IMR-90 (cell line): Measurements from ENCODE around the gene ALG13. TPM values are rescaled to one million over a fixed set of nuclear protein-coding genes. Genes with fewer than 3 reads are reported as not detected.

Experiments used
- ATAC-seq: fragments of 200-7000 bp; cut with Tn5 transposase; 2 replicates; pipeline ENCODE4 v1.9.1; 2020; ENCODE audit warnings: low read depth, mild to moderate bottlenecking, moderate library complexity
- BruUV-seq: library from RNA; stranded (reverse); fragments of 400-500 nt; replicated peaks from 2 replicates; lab custom pipeline; 2021; lab: Mats Ljungman, UMichigan
- CTCF ChIA-PET: fragments of 300-600 bp; formaldehyde crosslinking; extraction: SDS; loops from one replicate; lab custom pipeline; 2021; ENCODE audit warnings: antibody characterized with exemption; lab: Yijun Ruan, JAX
- POLR2A ChIA-PET: fragments of 300-600 bp; sonication (Branson Sonifier 250); formaldehyde crosslinking; loops from one replicate; lab custom pipeline; 2022; ENCODE audit warnings: antibody characterized with exemption; ENCODE audit not compliant: unreplicated experiment; lab: Charles Lee
- DNase-seq: peaks from one replicate; pipeline ENCODE4 v3.0.0; 2013
- H2AFZ ChIP-seq: replicated peaks from 2 replicates; pipeline ENCODE3; 2013; ENCODE audit warnings: low read length, mild to moderate bottlenecking; ENCODE audit not compliant: poor library complexity
- H2AK5ac ChIP-seq: 2 replicates; pipeline ENCODE4 v1.6.1; 2013; ENCODE audit warnings: low read depth, low read length, inconsistent platforms
- H2AK9ac ChIP-seq: replicated peaks from 2 replicates; pipeline ENCODE3; 2013; ENCODE audit warnings: mild to moderate bottlenecking, low read depth, low read length, moderate library complexity; ENCODE audit not compliant: poor library complexity
- H2BK120ac ChIP-seq: 2 replicates; pipeline ENCODE4 v1.6.1; 2013; ENCODE audit warnings: low read depth, low read length, inconsistent platforms
- H2BK15ac ChIP-seq: 3 replicates; pipeline ENCODE4 v1.6.1; 2013; ENCODE audit warnings: low read depth, low read length, inconsistent platforms
- H2BK20ac ChIP-seq: 2 replicates; pipeline ENCODE4 v1.6.1; 2013; ENCODE audit warnings: low read depth, mild to moderate bottlenecking, inconsistent platforms, low read length, moderate library complexity
- H2BK5ac ChIP-seq: 2 replicates; pipeline ENCODE4 v1.6.1; 2013; ENCODE audit warnings: mild to moderate bottlenecking, low read depth, low read length, inconsistent platforms; ENCODE audit not compliant: poor library complexity, severe bottlenecking
- H3K14ac ChIP-seq: replicated peaks from 2 replicates; pipeline ENCODE4 v1.6.1; 2013; ENCODE audit warnings: low read depth, low read length, inconsistent platforms
- H3K18ac ChIP-seq: 2 replicates; pipeline ENCODE4 v1.6.1; 2013; ENCODE audit warnings: low read depth, low read length, control low read depth
- H3K23ac ChIP-seq: 2 replicates; pipeline ENCODE4 v1.6.1; 2013; ENCODE audit warnings: low read depth, low read length, inconsistent platforms
- H3K27ac ChIP-seq: 2 replicates; pipeline ENCODE4 v1.5.1; 2013; ENCODE audit warnings: mild to moderate bottlenecking, control low read depth, low read length; ENCODE audit not compliant: insufficient read depth
- H3K27me3 ChIP-seq: 2 replicates; pipeline ENCODE4 v1.6.1; 2013; ENCODE audit warnings: low read length; ENCODE audit not compliant: control insufficient read depth, insufficient read depth
- H3K36me3 ChIP-seq: 2 replicates; pipeline ENCODE4 v1.6.1; 2013; ENCODE audit warnings: low read length, mixed read lengths; ENCODE audit not compliant: control insufficient read depth, insufficient read depth
- H3K4ac ChIP-seq: 2 replicates; pipeline ENCODE4 v1.6.1; 2013; ENCODE audit warnings: low read depth, low read length, inconsistent platforms
- H3K4me1 ChIP-seq: 2 replicates; pipeline ENCODE4 v1.6.1; 2013; ENCODE audit warnings: low read length, mixed read lengths; ENCODE audit not compliant: control insufficient read depth, insufficient read depth
- H3K4me2 ChIP-seq: 2 replicates; pipeline ENCODE4 v1.6.1; 2013; ENCODE audit warnings: low read depth, mild to moderate bottlenecking, control low read depth, low read length, moderate library complexity
- H3K4me3 ChIP-seq: 2 replicates; pipeline ENCODE4 v1.5.1; 2013; ENCODE audit warnings: low read depth, mild to moderate bottlenecking, control low read depth, low read length, moderate library complexity; ENCODE audit not compliant: insufficient read depth
- H3K56ac ChIP-seq: 2 replicates; pipeline ENCODE4 v1.6.1; 2013; ENCODE audit warnings: low read length, inconsistent platforms; ENCODE audit not compliant: insufficient read depth; ENCODE audit errors: extremely low read depth
- H3K79me1 ChIP-seq, 2 experiments: 2 replicates each; pipeline ENCODE4 v1.6.1; 2013; ENCODE audit warnings: low read length in 2 of 2, inconsistent platforms in 1 of 2, low read depth in 1 of 2
- H3K9ac ChIP-seq: 2 replicates; pipeline ENCODE4 v1.6.1; 2013; ENCODE audit warnings: low read depth, low read length, control low read depth
- H3K9me1 ChIP-seq: 2 replicates; pipeline ENCODE4 v1.6.1; 2013; ENCODE audit warnings: low read length, inconsistent platforms; ENCODE audit not compliant: insufficient read depth
- H3K9me3 ChIP-seq: 2 replicates; pipeline ENCODE4 v1.6.1; 2013; ENCODE audit warnings: low read length; ENCODE audit not compliant: control insufficient read depth, insufficient read depth
- H4K20me1 ChIP-seq: 2 replicates; pipeline ENCODE4 v1.6.1; 2013; ENCODE audit warnings: low read length, inconsistent platforms; ENCODE audit not compliant: insufficient read depth
- H4K5ac ChIP-seq: 2 replicates; pipeline ENCODE4 v1.6.1; 2013; ENCODE audit warnings: mild to moderate bottlenecking, low read depth, low read length, control low read depth
- H4K8ac ChIP-seq, 2 experiments: 2 replicates each; pipeline ENCODE4 v1.6.1; 2013; ENCODE audit warnings: low read depth in 2 of 2, low read length in 2 of 2, control low read depth in 1 of 2, inconsistent platforms in 1 of 2
- H4K91ac ChIP-seq: 2 replicates; pipeline ENCODE4 v1.6.1; 2013; ENCODE audit warnings: low read depth, low read length, inconsistent platforms; ENCODE audit not compliant: insufficient read depth
- BHLHE40 ChIP-seq: fragments of 150-350 bp; IDR thresholded peaks from 2 replicates; pipeline ENCODE4 v1.6.1; 2016; ENCODE audit warnings: mild to moderate bottlenecking, low read depth, low read length
- CTCF ChIP-seq: conservative IDR thresholded peaks from 2 replicates; pipeline ENCODE4 v1.5.1; 2012; ENCODE audit warnings: mild to moderate bottlenecking, low read depth, low read length, improper control_type of control experiment
- ELK1 ChIP-seq: fragments of 150-350 bp; IDR thresholded peaks from 2 replicates; pipeline ENCODE4 v1.6.1; 2016; ENCODE audit warnings: low read depth, mild to moderate bottlenecking, low read length, moderate library complexity, borderline replicate concordance
- FOS ChIP-seq: fragments of 150-350 bp; IDR thresholded peaks from 2 replicates; pipeline ENCODE4 v1.6.1; 2016; ENCODE audit warnings: low read depth, low read length
- MAZ ChIP-seq: IDR thresholded peaks from 2 replicates; pipeline ENCODE4 v1.6.1; 2012; ENCODE audit warnings: low read depth, mild to moderate bottlenecking, low read length, improper control_type of control experiment, moderate library complexity, borderline replicate concordance
- MXI1 ChIP-seq: IDR thresholded peaks from 2 replicates; pipeline ENCODE4 v1.6.1; 2012; ENCODE audit warnings: low read depth, mild to moderate bottlenecking, low read length, moderate library complexity, borderline replicate concordance
- POLR2A ChIP-seq: IDR thresholded peaks from 2 replicates; pipeline ENCODE4 v1.6.1; 2012; ENCODE audit warnings: mild to moderate bottlenecking, low read depth, low read length
- RCOR1 ChIP-seq: IDR thresholded peaks from 2 replicates; pipeline ENCODE4 v1.6.1; 2012; ENCODE audit warnings: mild to moderate bottlenecking, low read length, improper control_type of control experiment; ENCODE audit not compliant: insufficient replicate concordance
- RFX5 ChIP-seq: IDR thresholded peaks from 2 replicates; pipeline ENCODE4 v1.8.0; 2012; ENCODE audit warnings: low read depth, mild to moderate bottlenecking, low read length, moderate library complexity
- SMC3 ChIP-seq: fragments of 150-350 bp; IDR thresholded peaks from 2 replicates; pipeline ENCODE4 v1.6.1; 2016; ENCODE audit warnings: low read depth, mild to moderate bottlenecking, antibody characterized with exemption, low read length, moderate library complexity
- WGBS, 2 experiments: methylation state at CpG; one replicate each; pipeline versions ENCODE4 v1.1.5 to v1.1.7; 2013; ENCODE audit warnings: missing lambda C conversion rate in 2 of 2; ENCODE audit not compliant: insufficient read length in 1 of 2; ENCODE audit errors: extremely low coverage in 2 of 2; 5-methylcytosine and 5-hydroxymethylcytosine counted together
- dilution Hi-C: fragments of 300-500 bp; cut with HindIII; formaldehyde crosslinking; loops from one replicate; pipeline ENCODE4 v1.14.3; 2018; ENCODE audit warnings: low sequenced_read_pairs; ENCODE audit not compliant: unreplicated experiment
- in situ Hi-C: fragments of 300-500 bp; cut with MboI; formaldehyde crosslinking; loops from 3 replicates; pipeline ENCODE4 v1.14.3; 2019; ENCODE audit warnings: low sequenced_read_pairs, inconsistent platforms, mixed read lengths
- intact Hi-C: fragments of 100-400 bp; cut with micrococcal nuclease; formaldehyde crosslinking; loops from 2 replicates; pipeline ENCODE4 v1.10.0; 2022
- polyA plus RNA-seq, 3 experiments: library from polyadenylated mRNA; depleted of rRNA; stranded (reverse); fragments of >200 nt; gene quantifications; 2 replicates each; pipeline ENCODE4 v1.2.3, GENCODE V29; 2012; ENCODE audit warnings: low replicate concordance in 1 of 3
- total RNA-seq: library from RNA; depleted of rRNA; stranded (reverse); fragments of >200 nt; gene quantifications from 2 replicates; pipeline ENCODE4 v1.2.3, GENCODE V29; 2012
- TF ChIP-seq, protein P1 (sequence below): fragments of 150-350 bp; IDR thresholded peaks from 2 replicates; pipeline ENCODE4 v1.6.1; 2017; ENCODE audit warnings: mild to moderate bottlenecking, antibody characterized with exemption, low read length, low read depth

Gene ALG13
- total and polyA plus RNA-seq, 2 of the 4 experiments (the other 2 are of a cell fraction) = 42.7 to 54.0 TPM

GRCh38 chrX:111661241-111661640 is 19.7 kb upstream of the ALG13 start:
- H4K91ac ChIP-seq = no peak overlapping the region
- no CpG with 5 or more reads among the region's 1 CpG for WGBS, 2 experiments
- no peak overlapping the region for H2BK20ac ChIP-seq
- H3K56ac ChIP-seq = no peak overlapping the region
- intact Hi-C loops (no loop called here), dilution Hi-C loops (no loop called here), in situ Hi-C loops (no loop called here)
- no peaks in the 10 kb centered on the region for H3K36me3 ChIP-seq
- H2BK5ac ChIP-seq = no peak overlapping the region
- no peak overlapping the region for H2AK5ac ChIP-seq
- no peaks in the 10 kb centered on the region for H3K4me1 ChIP-seq
- ATAC-seq = no peak
- H2AFZ ChIP-seq = no peak overlapping the region
- H3K27me3 ChIP-seq = peaks cover 2% of the 10 kb centered on the region; the same call in 1 of the 2 replicates
- H2BK120ac ChIP-seq = no peak overlapping the region
- H3K4me2 ChIP-seq = no peak overlapping the region
- TF ChIP-seq SMC3 (no peak), RFX5 (no peak), RCOR1 (no peak), MXI1 (no peak), ELK1 (no peak), FOS (no peak), BHLHE40 (no peak), POLR2A (no peak), CTCF (no peak), MAZ (no peak)
- TF ChIP-seq, protein P1, sequence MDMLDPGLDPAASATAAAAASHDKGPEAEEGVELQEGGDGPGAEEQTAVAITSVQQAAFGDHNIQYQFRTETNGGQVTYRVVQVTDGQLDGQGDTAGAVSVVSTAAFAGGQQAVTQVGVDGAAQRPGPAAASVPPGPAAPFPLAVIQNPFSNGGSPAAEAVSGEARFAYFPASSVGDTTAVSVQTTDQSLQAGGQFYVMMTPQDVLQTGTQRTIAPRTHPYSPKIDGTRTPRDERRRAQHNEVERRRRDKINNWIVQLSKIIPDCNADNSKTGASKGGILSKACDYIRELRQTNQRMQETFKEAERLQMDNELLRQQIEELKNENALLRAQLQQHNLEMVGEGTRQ = no peak
- H3K9ac ChIP-seq = no peak overlapping the region
- no peak overlapping the region for H3K23ac ChIP-seq
- H3K4ac ChIP-seq = no peak overlapping the region
- H3K14ac ChIP-seq = no peak overlapping the region
- no peak for DNase-seq
- BruUV-seq = no TSS peak
- H2BK15ac ChIP-seq = no peak overlapping the region
- no peak overlapping the region for H4K8ac ChIP-seq
- H4K20me1 ChIP-seq = no peaks in the 10 kb centered on the region
- H3K4me3 ChIP-seq = no peak overlapping the region
- no peak overlapping the region for H2AK9ac ChIP-seq
- CTCF ChIA-PET = no interaction called here
- H3K18ac ChIP-seq = no peak overlapping the region
- POLR2A ChIA-PET = no interaction called here
- no peaks in the 10 kb centered on the region for H3K9me3 ChIP-seq
- H3K27ac ChIP-seq = no peak overlapping the region
- no peak overlapping the region for H4K5ac ChIP-seq
- H3K9me1 ChIP-seq = no peaks in the 10 kb centered on the region
- no peaks in the 10 kb centered on the region for H3K79me1 ChIP-seq
